Liver (tissue), 9 donors: ENCODE measurements around the gene TENT4A. TPM values are rescaled to one million over a fixed set of nuclear protein-coding genes. Genes with fewer than 3 reads are reported as not detected.
A peak's percentile ranks its signal among the peaks of the same experiment; 100 is the strongest.

ENCODE experiments used
- DNase-seq: peaks from one replicate; pipeline ENCODE4 v3.0.0-alpha.2; 2017; ENCODE audit warnings: low spot score
- H3K27ac ChIP-seq, 2 donors: one replicate each; pipeline ENCODE4 v1.7.0; 2013; ENCODE audit warnings: inconsistent platforms in 2 of 2, low read length in 2 of 2, control low read depth in 1 of 2, low read depth in 1 of 2, mild to moderate bottlenecking in 1 of 2
- H3K27me3 ChIP-seq, 4 donors: one replicate each; pipeline versions ENCODE4 v1.6.1 to v1.7.0; 2013; ENCODE audit warnings: low read length in 3 of 4, inconsistent platforms in 1 of 4, mild to moderate bottlenecking in 1 of 4, moderate library complexity in 1 of 4; ENCODE audit not compliant: control insufficient read depth in 4 of 4, insufficient read depth in 4 of 4
- H3K36me3 ChIP-seq, 4 donors: one replicate each; pipeline versions ENCODE4 v1.6.1 to v1.7.0; 2013; ENCODE audit warnings: low read length in 3 of 4, mild to moderate bottlenecking in 3 of 4, low read depth in 1 of 4, moderate library complexity in 1 of 4; ENCODE audit not compliant: control insufficient read depth in 4 of 4, insufficient read depth in 3 of 4
- H3K4me1 ChIP-seq, 4 donors: one replicate each; pipeline versions ENCODE4 v1.6.1 to v1.7.0; 2013; ENCODE audit warnings: low read length in 3 of 4, mild to moderate bottlenecking in 3 of 4, moderate library complexity in 1 of 4; ENCODE audit not compliant: control insufficient read depth in 4 of 4, insufficient read depth in 4 of 4
- H3K4me3 ChIP-seq, 3 donors: one replicate each; pipeline versions ENCODE4 v1.6.1 to v1.7.0; 2013; ENCODE audit warnings: low read length in 3 of 3, control low read depth in 1 of 3, low read depth in 1 of 3, mild to moderate bottlenecking in 1 of 3
- H3K9ac ChIP-seq, 2 donors: one replicate each; pipeline ENCODE4 v1.7.0; 2013; ENCODE audit warnings: low read length in 2 of 2, mild to moderate bottlenecking in 2 of 2, moderate library complexity in 2 of 2, control low read depth in 1 of 2, low read depth in 1 of 2
- H3K9me3 ChIP-seq, 4 donors: one replicate each; pipeline versions ENCODE4 v1.6.1 to v1.7.0; 2013; ENCODE audit warnings: low read length in 3 of 4; ENCODE audit not compliant: control insufficient read depth in 4 of 4
- ATF3 ChIP-seq: IDR thresholded peaks from 2 replicates; pipeline ENCODE4 v1.6.1; 2016; ENCODE audit warnings: antibody characterized with exemption
- CTCF ChIP-seq: fragments of 150-350 bp; IDR thresholded peaks from 2 replicates; pipeline ENCODE4 v1.5.1; 2017; ENCODE audit warnings: improper control_type of control experiment, low read depth, low read length; ENCODE audit not compliant: missing input control
- EGR1 ChIP-seq, 2 donors: IDR thresholded peaks; 2 replicates each; pipeline ENCODE4 v1.6.1; 2016 to 2018; ENCODE audit warnings: antibody characterized with exemption in 2 of 2, low read depth in 2 of 2
- FOXA1 ChIP-seq: IDR thresholded peaks from 2 replicates; pipeline ENCODE4 v1.6.1; 2016; ENCODE audit warnings: antibody characterized with exemption
- FOXA2 ChIP-seq: IDR thresholded peaks from 2 replicates; pipeline ENCODE4 v1.6.1; 2016; ENCODE audit warnings: antibody characterized with exemption
- GABPA ChIP-seq, 2 donors: IDR thresholded peaks in 1 of 2; conservative IDR thresholded peaks in 1 of 2; 2 replicates each; pipeline ENCODE4 v1.6.1; 2016; ENCODE audit warnings: antibody characterized with exemption in 2 of 2, mild to moderate bottlenecking in 1 of 2, moderate library complexity in 1 of 2
- HNF4A ChIP-seq, 2 donors: conservative IDR thresholded peaks; 2 replicates each; pipeline ENCODE4 v1.6.1; 2016; ENCODE audit warnings: antibody characterized with exemption in 2 of 2, mild to moderate bottlenecking in 2 of 2
- HNF4G ChIP-seq: IDR thresholded peaks from 2 replicates; pipeline ENCODE4 v1.6.1; 2016; ENCODE audit warnings: antibody characterized with exemption
- JUND ChIP-seq, 2 donors: IDR thresholded peaks; 2 replicates each; pipeline ENCODE4 v1.6.1; 2016; ENCODE audit warnings: antibody characterized with exemption in 2 of 2
- MAX ChIP-seq: IDR thresholded peaks from 2 replicates; pipeline ENCODE4 v1.6.1; 2016; ENCODE audit warnings: antibody characterized with exemption
- NR2F2 ChIP-seq: IDR thresholded peaks from 2 replicates; pipeline ENCODE4 v1.6.1; 2016; ENCODE audit warnings: antibody characterized with exemption
- RAD21 ChIP-seq, 2 donors: IDR thresholded peaks; 2 replicates each; pipeline ENCODE4 v1.6.1; 2016; ENCODE audit warnings: antibody characterized with exemption in 2 of 2, mild to moderate bottlenecking in 2 of 2
- REST ChIP-seq: IDR thresholded peaks from 2 replicates; pipeline ENCODE4 v1.6.1; 2016; ENCODE audit warnings: antibody characterized with exemption, mild to moderate bottlenecking
- RXRA ChIP-seq, 2 donors: IDR thresholded peaks; 2 replicates each; pipeline ENCODE4 v1.6.1; 2017 to 2018; ENCODE audit warnings: antibody characterized with exemption in 2 of 2, mild to moderate bottlenecking in 1 of 2
- SP1 ChIP-seq: IDR thresholded peaks from 2 replicates; pipeline ENCODE4 v1.6.1; 2018; ENCODE audit warnings: antibody characterized with exemption, mild to moderate bottlenecking
- TAF1 ChIP-seq: conservative IDR thresholded peaks from 2 replicates; pipeline ENCODE4 v1.6.1; 2016; ENCODE audit warnings: antibody characterized with exemption, mild to moderate bottlenecking
- YY1 ChIP-seq: IDR thresholded peaks from 2 replicates; pipeline ENCODE4 v1.6.1; 2016; ENCODE audit warnings: antibody characterized with exemption, mild to moderate bottlenecking
- ZBTB33 ChIP-seq: IDR thresholded peaks from 2 replicates; pipeline ENCODE4 v1.6.1; 2016; ENCODE audit warnings: antibody characterized with exemption
- WGBS: extraction: QIAGEN DNeasy Blood & Tissue Kit; methylation state at CpG from one replicate; pipeline ENCODE4 v1.1.7; 2013; 5-methylcytosine and 5-hydroxymethylcytosine counted together
- polyA plus RNA-seq, 2 donors: library from polyadenylated mRNA; stranded (reverse) in 1 of 2; unstranded in 1 of 2; fragments of 200-250 nt in 1 of 2; fragments of >200 nt in 1 of 2; fragmentation: Nextera tagmentation in 1 of 2; extraction: Ambion mirVana in 1 of 2; gene quantifications; one replicate each; pipeline versions ENCODE4 v1.2.1 to v1.2.3, GENCODE V29; 2013 to 2015
- total RNA-seq, 2 donors: library from RNA; depleted of rRNA; stranded (reverse); fragments of >200 nt; gene quantifications; one replicate each; pipeline ENCODE4 v1.2.3, GENCODE V29; 2014
- donor health status: healthy.
- donor health status: healthy.
- donor health status: healthy.
- donor health status: healthy.
- donor health status: healthy.

Gene TENT4A
- total and polyA plus RNA-seq, 4 donors = 3.9 to 15.1 (median 8.1) TPM

GRCh38 chr5:6755941-6756340 lies 42.7 kb downstream of the TENT4A start:
- Histone ChIP-seq H3K9me3 (no peaks in the 10 kb centered on the region), H3K36me3 (peaks cover 8 to 44% (median 40%) of the 10 kb centered on the region in 4 donors), H3K4me3 (no peak overlapping the region), H3K9ac (no peak overlapping the region), H3K27ac (no peak overlapping the region), H3K27me3 (no peaks in the 10 kb centered on the region), H3K4me1 (peaks cover 6 to 43% (median 32%) of the 10 kb centered on the region in 4 donors)
- DNase-seq = no peak
- 94% methylated on average over 17 of the region's 17 CpGs for WGBS
- TF ChIP-seq ZBTB33 (no peak), HNF4A (conservative IDR thresholded peaks at IDR 0.05) (no peak), RAD21 (IDR thresholded peaks at IDR 0.05) (no peak)

- DNase-seq = no peak
- Histone ChIP-seq H3K4me1 (peaks cover 6 to 43% (median 32%) of the 10 kb centered on the region in 4 donors), H3K9ac (no peak overlapping the region), H3K9me3 (no peaks in the 10 kb centered on the region), H3K4me3 (no peak overlapping the region), H3K27me3 (no peaks in the 10 kb centered on the region), H3K36me3 (peaks cover 8 to 29% (median 26%) of the 10 kb centered on the region in 4 donors), H3K27ac (peak overlapping the region; percentile 33 to 47)
- 67% methylated on average over 8 of the region's 8 CpGs for WGBS
- TF ChIP-seq YY1 = peak; percentile 27
- peak; percentile 40 for TF ChIP-seq REST
- TF ChIP-seq RXRA (IDR thresholded peaks at IDR 0.05) = peak; percentile 42 to 57
- peak; percentile 76 to 78 for TF ChIP-seq HNF4A (conservative IDR thresholded peaks at IDR 0.05)
- TF ChIP-seq EGR1 (IDR thresholded peaks at IDR 0.05; ENCODE audit: low read depth in 2 of 2) = no peak
- TF ChIP-seq JUND (IDR thresholded peaks at IDR 0.05) = peak; percentile 36 to 42
- no peak for TF ChIP-seq CTCF
- TF ChIP-seq ATF3 = peak; percentile 60
- no peak for TF ChIP-seq GABPA (IDR thresholded peaks at IDR 0.05 in 1 of 2, conservative IDR thresholded peaks at IDR 0.05 in 1 of 2)
- TF ChIP-seq ZBTB33 = no peak
- no peak for TF ChIP-seq MAX
- TF ChIP-seq TAF1 = no peak
- peak; percentile 17 for TF ChIP-seq HNF4G
- TF ChIP-seq NR2F2 = peak; percentile 22
- peak; percentile 54 for TF ChIP-seq SP1
- TF ChIP-seq RAD21 (IDR thresholded peaks at IDR 0.05) = no peak
- TF ChIP-seq FOXA2 = peak; percentile 41
- TF ChIP-seq FOXA1 = peak; percentile 41
Measured at GRCh38 chr5:6757414-6757969, 44.3 kb downstream of the TENT4A start.
